GM13977 (cell line): ENCODE measurements around the gene RNPC3.
"Not testable (repeated sequence)": the region's sequence is repeated elsewhere in the genome, so short reads cannot be mapped to it uniquely, and the experiment has no call there.

ENCODE experiments used
- DNase-seq: peaks from one replicate; pipeline ENCODE4 v3.0.0; 2012; ENCODE audit warnings: low spot score
- in situ Hi-C: fragments of 300-500 bp; cut with MboI; formaldehyde crosslinking; loops from one replicate; pipeline ENCODE4 v1.12.0; 2022; ENCODE audit warnings: low sequenced_read_pairs, low pct_unique_long_range_greater_than_20kb, mixed read lengths, inconsistent platforms; ENCODE audit not compliant: unreplicated experiment
- TF ChIP-seq, protein P1 (sequence below): IDR thresholded peaks from 2 replicates; pipeline ENCODE4 v1.5.1; 2012; ENCODE audit warnings: mild to moderate bottlenecking, control low read depth; ENCODE audit not compliant: insufficient read depth; ENCODE audit errors: extremely low read depth, missing control alignments

Gene RNPC3

DNA sequence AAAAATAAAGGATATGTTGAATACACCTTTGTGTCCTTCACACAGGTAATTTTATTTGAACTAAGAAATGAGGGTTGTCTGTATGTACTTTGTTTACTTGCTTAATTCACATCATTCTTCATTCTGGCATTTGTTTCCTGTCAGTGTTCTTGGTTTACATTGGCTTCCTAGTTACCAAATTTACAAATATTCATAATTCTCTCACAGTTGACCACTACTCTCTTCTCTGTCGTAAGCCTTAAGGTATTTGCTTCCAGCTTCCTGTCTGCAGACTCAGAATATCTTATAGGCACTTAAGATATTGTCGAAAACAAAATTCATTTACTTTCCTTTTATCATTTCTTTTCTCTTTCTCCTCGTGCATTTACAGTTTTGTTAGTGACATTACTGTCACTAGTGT lies 15.9 kb downstream of the RNPC3 start:
- no peak for DNase-seq
- in situ Hi-C loops = no loop called here
- TF ChIP-seq, protein P1, sequence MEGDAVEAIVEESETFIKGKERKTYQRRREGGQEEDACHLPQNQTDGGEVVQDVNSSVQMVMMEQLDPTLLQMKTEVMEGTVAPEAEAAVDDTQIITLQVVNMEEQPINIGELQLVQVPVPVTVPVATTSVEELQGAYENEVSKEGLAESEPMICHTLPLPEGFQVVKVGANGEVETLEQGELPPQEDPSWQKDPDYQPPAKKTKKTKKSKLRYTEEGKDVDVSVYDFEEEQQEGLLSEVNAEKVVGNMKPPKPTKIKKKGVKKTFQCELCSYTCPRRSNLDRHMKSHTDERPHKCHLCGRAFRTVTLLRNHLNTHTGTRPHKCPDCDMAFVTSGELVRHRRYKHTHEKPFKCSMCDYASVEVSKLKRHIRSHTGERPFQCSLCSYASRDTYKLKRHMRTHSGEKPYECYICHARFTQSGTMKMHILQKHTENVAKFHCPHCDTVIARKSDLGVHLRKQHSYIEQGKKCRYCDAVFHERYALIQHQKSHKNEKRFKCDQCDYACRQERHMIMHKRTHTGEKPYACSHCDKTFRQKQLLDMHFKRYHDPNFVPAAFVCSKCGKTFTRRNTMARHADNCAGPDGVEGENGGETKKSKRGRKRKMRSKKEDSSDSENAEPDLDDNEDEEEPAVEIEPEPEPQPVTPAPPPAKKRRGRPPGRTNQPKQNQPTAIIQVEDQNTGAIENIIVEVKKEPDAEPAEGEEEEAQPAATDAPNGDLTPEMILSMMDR = no peak

DNA sequence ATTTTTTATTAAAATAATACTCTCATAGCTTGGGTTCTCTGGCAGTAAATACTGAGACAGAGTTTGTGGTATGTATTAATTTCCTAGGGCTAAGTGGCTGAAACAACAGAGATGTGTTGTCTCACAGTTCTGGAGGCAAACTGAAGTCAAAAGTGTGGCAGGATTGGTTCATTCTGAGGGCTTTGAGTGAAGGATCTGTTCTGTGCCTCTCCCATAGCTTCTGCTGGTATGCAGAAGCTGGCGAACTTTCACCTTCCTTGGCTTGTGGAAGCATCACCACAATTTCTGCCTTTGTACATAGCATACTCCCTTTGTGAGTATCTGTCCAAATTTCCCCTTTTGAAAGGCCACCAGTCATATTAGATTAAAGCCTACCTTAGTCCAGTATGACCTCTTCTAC lies 21.0 kb downstream of the RNPC3 start:
- in situ Hi-C loops = no loop called here
- DNase-seq = no peak
- TF ChIP-seq, protein P1 = no peak

DNA sequence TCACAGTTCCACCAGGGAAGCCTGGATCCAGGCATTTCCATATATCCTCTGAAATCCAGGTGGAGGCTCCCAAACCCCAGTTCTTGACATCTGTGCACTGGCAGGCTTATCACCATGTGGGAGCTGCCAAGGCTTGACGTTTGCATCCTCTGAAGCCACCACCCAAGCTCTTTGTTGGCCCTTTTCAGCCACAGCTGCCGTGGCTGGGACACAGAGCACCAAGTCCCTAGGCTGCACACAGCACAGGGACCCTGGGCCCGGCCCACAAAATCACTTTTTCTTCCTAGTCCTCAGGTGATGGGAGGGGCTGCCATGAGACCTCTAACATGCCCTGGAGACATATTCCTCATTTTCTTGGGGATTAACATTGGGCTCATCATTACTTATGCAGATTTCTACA lies 22.3 kb downstream of the RNPC3 start:
- TF ChIP-seq, protein P1 = no peak
- in situ Hi-C loops = no loop called here
- DNase-seq = no peak

DNA sequence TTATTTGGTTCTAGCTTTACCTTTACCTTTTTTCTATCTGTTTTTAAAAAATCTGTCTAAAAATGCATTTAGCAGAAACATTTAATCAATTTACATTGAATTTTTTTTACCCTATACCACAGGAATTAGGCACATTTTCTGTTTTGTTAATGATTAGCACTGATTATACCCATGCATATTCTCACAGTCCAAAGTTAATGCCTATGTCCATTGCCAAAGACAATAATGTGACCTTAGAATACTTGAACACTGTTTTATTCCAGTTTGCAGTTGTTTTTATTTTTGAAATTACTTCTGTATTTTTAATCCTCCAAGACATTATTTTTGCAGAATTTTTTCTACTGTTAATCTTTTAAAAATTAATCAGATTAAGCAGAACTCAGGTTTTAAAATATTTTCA lies 34.9 kb downstream of the RNPC3 start:
- in situ Hi-C loops = no loop called here
- TF ChIP-seq, protein P1 = no peak
- DNase-seq = no peak

DNA sequence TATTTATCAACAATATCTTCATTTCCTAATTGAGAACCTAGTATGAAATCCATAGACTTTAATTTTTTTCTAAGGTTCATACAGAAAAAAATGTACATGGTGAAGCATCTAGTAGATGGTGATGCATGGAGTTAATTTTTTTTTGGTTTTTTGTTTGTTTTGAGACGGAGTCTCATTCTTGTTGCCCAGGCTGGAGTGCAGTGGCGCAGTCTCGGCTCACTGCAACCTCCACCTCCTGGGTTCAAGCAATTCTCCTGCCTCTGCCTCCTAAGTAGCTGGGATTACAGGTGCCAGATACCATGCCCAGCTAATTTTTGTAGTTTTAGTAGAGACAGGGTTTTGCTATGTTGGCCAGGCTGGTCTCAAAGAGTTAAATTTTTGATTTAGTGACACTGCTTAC lies 35.6 kb downstream of the RNPC3 start:
- in situ Hi-C loops, DNase-seq: not testable (repeated sequence)

DNA sequence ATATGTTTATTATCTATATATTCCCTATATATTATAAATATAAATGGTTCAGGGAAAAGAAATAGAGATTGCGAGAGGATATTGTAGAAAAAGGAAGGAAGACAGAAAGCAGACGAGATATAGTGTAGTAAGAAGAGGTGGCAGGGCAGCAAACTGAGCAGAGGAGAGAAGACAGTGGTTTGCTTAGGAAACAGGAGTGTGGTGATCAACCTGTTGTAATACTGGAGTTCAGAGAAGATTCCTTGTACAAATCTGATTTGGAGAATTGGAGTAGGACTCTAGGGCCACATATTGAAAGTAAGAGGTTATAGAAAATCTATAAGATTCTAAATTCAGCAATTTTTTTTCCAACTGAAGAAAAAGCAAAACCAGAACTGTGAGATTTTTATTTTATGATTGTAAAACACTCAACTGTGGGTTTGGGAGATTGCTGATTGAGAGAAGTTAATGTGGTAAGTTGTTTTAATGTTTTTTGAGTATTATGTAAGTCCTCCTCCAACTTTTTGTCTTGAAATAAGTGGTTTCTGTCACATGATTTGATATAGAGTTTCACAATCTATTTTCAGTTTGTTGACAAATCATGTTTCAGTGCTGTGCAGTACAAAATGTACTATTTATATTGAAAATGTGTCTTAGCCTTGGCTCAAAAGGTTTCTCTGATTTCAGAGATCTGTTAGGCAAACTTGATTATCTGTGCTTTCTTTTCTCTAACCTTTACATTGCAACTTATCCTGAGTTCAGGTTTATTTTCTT lies 36.3 kb downstream of the RNPC3 start:
- DNase-seq = peak; percentile 8
- in situ Hi-C loops = no loop called here
- TF ChIP-seq, protein P1 = no peak

DNA sequence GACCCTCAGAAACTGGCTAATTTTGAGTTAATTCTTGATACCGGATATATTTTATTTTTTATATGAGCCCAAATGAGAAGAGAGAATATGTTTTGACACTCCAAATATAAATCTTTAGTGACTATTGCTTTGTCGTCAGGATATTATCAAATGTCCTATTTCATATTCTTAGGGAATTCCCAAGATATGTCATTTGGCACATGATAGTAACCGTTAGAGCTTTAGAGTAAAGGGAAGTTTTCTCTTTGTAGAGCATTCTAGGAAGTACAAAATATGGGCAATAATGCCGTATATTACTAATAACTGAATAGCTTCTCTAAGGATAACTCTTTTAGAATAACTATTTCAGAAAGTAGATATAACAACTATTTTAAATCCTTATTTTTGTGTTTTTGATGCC lies 37.6 kb downstream of the RNPC3 start:
- no peak for DNase-seq
- TF ChIP-seq, protein P1 = no peak
- in situ Hi-C loops = no loop called here
